IMR-90 (cell line): ENCODE data around the gene LARP4B.

Experiments used
- BHLHE40 ChIP-seq: fragments of 150-350 bp; IDR thresholded peaks from 2 replicates; pipeline ENCODE4 v1.6.1; 2016; ENCODE audit warnings: mild to moderate bottlenecking, low read depth, low read length
- CEBPB ChIP-seq: IDR thresholded peaks from 2 replicates; pipeline ENCODE4 v1.6.1; 2012; ENCODE audit warnings: low read depth, low read length, improper control_type of control experiment
- CHD1 ChIP-seq: IDR thresholded peaks from 2 replicates; pipeline ENCODE4 v1.6.1; 2012; ENCODE audit warnings: low read depth, low read length, improper control_type of control experiment
- CTCF ChIP-seq: conservative IDR thresholded peaks from 2 replicates; pipeline ENCODE4 v1.5.1; 2012; ENCODE audit warnings: mild to moderate bottlenecking, low read depth, low read length, improper control_type of control experiment
- MAFK ChIP-seq: IDR thresholded peaks from 2 replicates; pipeline ENCODE4 v1.6.1; 2012; ENCODE audit warnings: low read depth, low read length, improper control_type of control experiment
- MAZ ChIP-seq: IDR thresholded peaks from 2 replicates; pipeline ENCODE4 v1.6.1; 2012; ENCODE audit warnings: low read depth, mild to moderate bottlenecking, low read length, improper control_type of control experiment, moderate library complexity, borderline replicate concordance
- MXI1 ChIP-seq: IDR thresholded peaks from 2 replicates; pipeline ENCODE4 v1.6.1; 2012; ENCODE audit warnings: low read depth, mild to moderate bottlenecking, low read length, moderate library complexity, borderline replicate concordance
- POLR2A ChIP-seq: IDR thresholded peaks from 2 replicates; pipeline ENCODE4 v1.6.1; 2012; ENCODE audit warnings: mild to moderate bottlenecking, low read depth, low read length
- RAD21 ChIP-seq: IDR thresholded peaks from 2 replicates; pipeline ENCODE4 v1.6.1; 2012; ENCODE audit warnings: low read length, improper control_type of control experiment
- RFX5 ChIP-seq: IDR thresholded peaks from 2 replicates; pipeline ENCODE4 v1.8.0; 2012; ENCODE audit warnings: low read depth, mild to moderate bottlenecking, low read length, moderate library complexity
- SMC3 ChIP-seq: fragments of 150-350 bp; IDR thresholded peaks from 2 replicates; pipeline ENCODE4 v1.6.1; 2016; ENCODE audit warnings: low read depth, mild to moderate bottlenecking, antibody characterized with exemption, low read length, moderate library complexity
- USF2 ChIP-seq: fragments of 150-350 bp; IDR thresholded peaks from 2 replicates; pipeline ENCODE4 v1.6.1; 2017; ENCODE audit warnings: mild to moderate bottlenecking, antibody characterized with exemption, low read length, low read depth

DNA sequence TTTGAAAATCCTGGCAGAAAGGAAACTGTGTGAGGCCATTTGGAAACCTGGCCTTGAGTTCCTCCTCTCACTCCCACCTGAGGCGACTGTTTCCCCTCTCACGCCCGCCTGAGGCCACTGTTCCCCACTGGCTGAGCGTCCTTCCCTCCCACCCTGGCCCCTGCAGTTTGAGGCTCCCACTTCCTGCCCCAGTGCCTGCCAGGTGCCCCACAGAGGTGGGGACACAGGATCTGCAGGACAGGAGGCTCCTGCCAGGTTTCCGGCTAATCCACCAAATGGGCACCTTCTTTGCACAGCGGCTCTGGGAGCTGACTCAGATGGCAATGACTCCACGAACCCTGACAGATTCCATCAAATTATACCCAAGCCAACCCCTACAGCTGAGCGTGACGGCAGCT, 24.3 kb upstream of the LARP4B start:
- TF ChIP-seq CTCF (no peak), RFX5 (no peak), RAD21 (no peak), POLR2A (no peak), MAZ (no peak), BHLHE40 (no peak), MXI1 (no peak), USF2 (no peak), CHD1 (no peak), CEBPB (no peak), SMC3 (no peak), MAFK (no peak)
